ENCODE results near the gene SIK3.

The SIK3 gene

GRCh38 chr11:117022526-117022925 lies 75.7 kb downstream of the SIK3 start:
- no peak for TF ChIP-seq CTCF (IDR thresholded peaks at IDR 0.05)

GRCh38 chr11:117020869-117021564 lies 77.2 kb downstream of the SIK3 start:
- no peak for TF ChIP-seq CTCF (IDR thresholded peaks at IDR 0.05)

GRCh38 chr11:117020287-117020686 lies 77.9 kb downstream of the SIK3 start:
- no peak for TF ChIP-seq CTCF (IDR thresholded peaks at IDR 0.05)

- TF ChIP-seq CTCF (IDR thresholded peaks at IDR 0.05) = no peak
These were observed 78.4 kb downstream of the SIK3 start for GRCh38 chr11:117019871-117020270.

- TF ChIP-seq CTCF (IDR thresholded peaks at IDR 0.05) = no peak
These were observed 80.8 kb downstream of the SIK3 start for GRCh38 chr11:117017456-117017855.

GRCh38 chr11:117016747-117017146 lies 81.5 kb downstream of the SIK3 start:
- no peak for TF ChIP-seq CTCF (IDR thresholded peaks at IDR 0.05)

- no peak for TF ChIP-seq CTCF (IDR thresholded peaks at IDR 0.05)
These were observed 82.0 kb downstream of the SIK3 start for GRCh38 chr11:117016246-117016645.

GRCh38 chr11:117011541-117011898 lies 86.7 kb downstream of the SIK3 start:
- TF ChIP-seq CTCF (IDR thresholded peaks at IDR 0.05) = no peak
